A549 treated with RU486 at 1 μM for 4 hours (cell line): ENCODE results near the gene CNOT8. TPM values are rescaled to one million over a fixed set of nuclear protein-coding genes. Genes with fewer than 3 reads are reported as not detected.

Experiments used
- total RNA-seq: library from RNA; stranded (reverse); fragments of 200-300 nt; extraction: Qiagen RNA extraction; gene quantifications from 5 replicates; pipeline ENCODE4 v1.2.3, GENCODE V29; 2022; ENCODE audit warnings: low read depth

The CNOT8 gene
- 28.3 to 39.8 TPM (median 38.4 TPM) in 5 replicates for total RNA-seq

GRCh38 chr5:154858297-154858971 is at the start of gene CNOT8:
CNOT8 (plus strand) TSS chr5:154858627; CDS start chr5:154863279, 4,652 bp downstream.

GRCh38 chr5:154850255-154851062 is 8.0 kb upstream of the CNOT8 start, which contains the start of gene FAXDC2:
FAXDC2 (minus strand) TSS chr5:154850603; CDS start chr5:154838178, 12,425 bp downstream.

Other genes with a start within 250 kb of the CNOT8 start
- 115 to 141 TPM (median 132 TPM) in 5 replicates for gene LARP1, start 103.2 kb upstream of the CNOT8 start, total RNA-seq
- gene FAXDC2, start 8.0 kb upstream of the CNOT8 start, total RNA-seq = 0.16 to 0.54 TPM (median 0.22 TPM) in 4 of 5 replicates, not detected in the other
- gene GEMIN5, start 79.6 kb downstream of the CNOT8 start, total RNA-seq = 23.3 to 28.2 TPM (median 25.2 TPM) in 5 replicates
- gene MRPL22, start 82.4 kb downstream of the CNOT8 start, total RNA-seq = 48.4 to 73.4 TPM (median 57.6 TPM) in 5 replicates
- gene KIF4B, start 155.1 kb downstream of the CNOT8 start, total RNA-seq = 0.02 to 0.06 TPM in 2 of 5 replicates, not detected in the others